Esophagus squamous epithelium (tissue), 4 donors: ENCODE measurements around the gene COX19.

Experiments
- POLR2A ChIP-seq, 4 donors: fragments of 450-650 bp; IDR thresholded peaks; one replicate each; pipeline ENCODE4 v1.6.1; 2017; ENCODE audit warnings: antibody characterized with exemption in 4 of 4, mild to moderate bottlenecking in 4 of 4, moderate library complexity in 3 of 4
- TF ChIP-seq, protein P1 (sequence below), 6 experiments: fragments of 450-650 bp in 4 of 6; fragments of 200-600 bp in 2 of 6; sonication (generic) in 2 of 6; IDR thresholded peaks; one replicate each; pipeline ENCODE4 v1.5.1; 2016 to 2019; ENCODE audit warnings: antibody characterized with exemption in 6 of 6, mild to moderate bottlenecking in 4 of 6, moderate library complexity in 4 of 6

DNA sequence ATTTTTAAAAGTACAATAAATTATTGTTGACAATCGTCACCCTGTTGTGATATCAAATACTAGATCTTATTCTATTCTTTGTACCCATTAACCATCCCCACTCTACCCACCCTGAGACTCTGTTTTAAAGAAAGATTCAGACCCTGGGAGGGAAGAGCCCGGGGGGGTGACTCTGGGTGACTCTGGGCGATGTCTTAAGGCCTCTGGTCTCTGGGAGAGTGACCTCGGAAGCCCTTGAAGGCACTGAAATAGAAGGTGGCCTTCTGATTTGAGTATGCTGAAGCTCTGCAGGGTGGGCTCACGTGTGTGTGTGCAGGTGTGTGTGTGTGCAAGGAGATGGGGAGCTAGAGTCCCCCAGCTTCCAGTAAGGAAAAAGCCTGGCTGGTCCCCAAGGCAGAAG lies 30.6 kb downstream of the COX19 start:
- TF ChIP-seq, protein P1, sequence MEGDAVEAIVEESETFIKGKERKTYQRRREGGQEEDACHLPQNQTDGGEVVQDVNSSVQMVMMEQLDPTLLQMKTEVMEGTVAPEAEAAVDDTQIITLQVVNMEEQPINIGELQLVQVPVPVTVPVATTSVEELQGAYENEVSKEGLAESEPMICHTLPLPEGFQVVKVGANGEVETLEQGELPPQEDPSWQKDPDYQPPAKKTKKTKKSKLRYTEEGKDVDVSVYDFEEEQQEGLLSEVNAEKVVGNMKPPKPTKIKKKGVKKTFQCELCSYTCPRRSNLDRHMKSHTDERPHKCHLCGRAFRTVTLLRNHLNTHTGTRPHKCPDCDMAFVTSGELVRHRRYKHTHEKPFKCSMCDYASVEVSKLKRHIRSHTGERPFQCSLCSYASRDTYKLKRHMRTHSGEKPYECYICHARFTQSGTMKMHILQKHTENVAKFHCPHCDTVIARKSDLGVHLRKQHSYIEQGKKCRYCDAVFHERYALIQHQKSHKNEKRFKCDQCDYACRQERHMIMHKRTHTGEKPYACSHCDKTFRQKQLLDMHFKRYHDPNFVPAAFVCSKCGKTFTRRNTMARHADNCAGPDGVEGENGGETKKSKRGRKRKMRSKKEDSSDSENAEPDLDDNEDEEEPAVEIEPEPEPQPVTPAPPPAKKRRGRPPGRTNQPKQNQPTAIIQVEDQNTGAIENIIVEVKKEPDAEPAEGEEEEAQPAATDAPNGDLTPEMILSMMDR (IDR thresholded peaks at IDR 0.05): no peak
- no peak for TF ChIP-seq POLR2A (IDR thresholded peaks at IDR 0.05)
